Kidney capillary endothelial cell (primary cell): ENCODE results near the gene PSMB2.

Experiments
- DNase-seq: peaks from one replicate; pipeline ENCODE4 v3.0.0-alpha.2; 2018; ENCODE audit warnings: low spot score

PSMB2 gene

DNA sequence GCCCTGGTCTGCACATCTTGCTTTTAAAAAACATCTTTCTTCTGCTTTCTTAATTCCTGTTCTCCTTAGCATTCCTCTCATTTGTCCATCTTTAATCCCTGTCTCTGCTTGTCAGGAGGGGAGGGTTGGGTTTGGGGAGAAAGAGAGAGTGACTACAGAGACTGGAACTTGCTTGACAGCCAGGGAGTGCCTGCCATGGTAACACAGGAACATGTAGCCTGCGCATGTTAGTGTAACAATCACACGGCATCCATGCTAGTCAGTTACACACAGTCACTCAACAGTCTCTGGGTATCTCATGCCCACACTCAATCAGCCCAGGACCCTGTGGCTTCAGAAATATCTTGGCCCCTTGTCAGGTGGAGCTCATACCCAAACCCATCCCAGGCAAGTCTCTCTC lies 69.0 kb downstream of the PSMB2 start:
- no peak for DNase-seq

GRCh38 chr1:35571263-35571662 lies 70.1 kb downstream of the PSMB2 start:
- DNase-seq = no peak

- DNase-seq = no peak
Measured at GRCh38 chr1:35570589-35571137, 70.7 kb downstream of the PSMB2 start.

DNA sequence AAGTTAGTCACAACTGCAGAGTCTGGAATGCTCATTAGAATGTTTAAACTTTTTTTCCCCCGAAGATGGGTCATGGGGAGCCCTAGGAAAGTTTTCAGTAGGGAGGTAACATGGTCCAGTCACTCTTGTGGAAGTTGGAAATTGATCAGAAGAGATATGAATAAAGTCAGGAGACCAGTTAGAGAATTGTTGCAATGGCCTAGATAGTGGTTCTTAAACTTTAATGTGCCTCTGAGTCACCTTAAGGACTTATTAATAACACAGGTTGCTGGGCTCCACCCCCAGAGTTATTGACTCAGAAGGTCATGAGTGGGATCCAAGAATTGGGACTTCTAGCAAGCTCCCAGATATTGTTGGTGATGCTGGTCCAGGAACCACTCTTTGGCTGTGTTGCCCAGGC lies 71.4 kb downstream of the PSMB2 start:
- no peak for DNase-seq

DNA sequence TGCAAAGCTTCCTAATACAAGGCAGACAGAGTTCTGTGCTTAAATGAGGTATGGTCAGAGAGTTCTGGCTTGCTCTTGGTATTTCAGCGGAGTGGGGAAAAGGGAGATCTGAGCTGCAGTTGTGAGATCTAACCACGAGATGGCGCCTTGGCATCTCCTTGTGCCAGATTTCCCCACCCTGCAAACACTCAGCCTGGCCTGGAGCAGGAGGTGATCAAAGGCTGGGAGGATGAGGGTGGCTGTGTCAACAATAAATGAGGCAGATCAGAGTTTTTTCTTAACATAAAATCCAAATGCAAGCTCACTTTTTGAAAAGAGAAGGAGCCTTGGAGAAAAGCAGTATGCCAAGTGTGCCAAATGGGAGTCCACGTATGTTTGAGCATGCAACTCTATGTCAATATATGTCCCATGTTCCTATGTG lies 72.3 kb downstream of the PSMB2 start:
- DNase-seq = peak; percentile 80

DNA sequence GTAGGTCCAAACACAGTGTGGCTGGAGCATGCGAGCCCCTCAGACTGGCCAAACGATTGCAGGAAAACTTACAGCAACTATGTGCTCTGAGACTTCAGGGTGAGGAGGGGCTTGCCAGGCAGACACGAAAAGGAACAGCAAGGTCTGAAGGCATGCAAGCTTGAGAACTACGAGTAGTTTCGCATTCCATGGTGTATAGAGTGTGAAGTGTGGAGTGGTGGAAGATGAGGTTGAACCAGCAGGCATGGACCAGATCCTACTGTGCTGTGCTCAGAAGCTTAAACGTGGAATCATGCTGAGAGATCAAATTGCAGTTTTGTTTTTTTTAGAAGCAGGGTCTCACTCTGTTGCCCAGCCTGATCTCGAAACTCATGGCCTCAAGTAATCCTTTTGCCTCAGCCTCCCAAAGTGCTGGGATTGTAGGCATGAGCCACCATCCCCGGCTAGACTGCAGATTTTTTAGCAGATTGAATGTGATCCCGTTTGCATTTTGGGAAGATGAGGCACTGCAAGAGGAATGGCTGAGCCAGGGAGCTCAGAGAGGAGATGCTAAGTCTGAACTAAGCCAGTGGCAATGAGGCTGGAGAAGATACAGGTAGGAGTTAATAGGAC lies 73.3 kb downstream of the PSMB2 start:
- DNase-seq = no peak

DNA sequence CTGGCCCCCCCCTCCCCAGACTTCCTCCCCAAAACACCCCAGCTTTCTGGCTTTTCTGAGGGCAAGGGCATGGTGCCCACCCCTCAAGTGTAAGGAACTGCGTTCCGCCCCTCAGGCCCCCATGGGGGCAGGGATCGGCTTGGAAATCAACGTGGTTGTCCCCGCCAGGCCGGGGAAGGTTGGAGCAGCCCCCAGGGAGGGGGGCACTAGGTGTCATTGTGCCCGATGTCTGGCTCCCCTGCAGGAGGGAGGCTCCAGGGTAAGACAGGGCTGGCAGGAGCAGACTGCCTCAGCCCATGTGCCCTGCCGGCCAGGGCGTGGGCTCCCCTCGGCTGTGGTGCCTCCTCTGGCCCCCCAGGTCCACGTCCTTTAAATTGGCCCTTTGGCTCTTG lies 75.6 kb downstream of the PSMB2 start:
- no peak for DNase-seq

- no peak for DNase-seq
Measured at GRCh38 chr1:35564884-35565741, 76.2 kb downstream of the PSMB2 start.

DNA sequence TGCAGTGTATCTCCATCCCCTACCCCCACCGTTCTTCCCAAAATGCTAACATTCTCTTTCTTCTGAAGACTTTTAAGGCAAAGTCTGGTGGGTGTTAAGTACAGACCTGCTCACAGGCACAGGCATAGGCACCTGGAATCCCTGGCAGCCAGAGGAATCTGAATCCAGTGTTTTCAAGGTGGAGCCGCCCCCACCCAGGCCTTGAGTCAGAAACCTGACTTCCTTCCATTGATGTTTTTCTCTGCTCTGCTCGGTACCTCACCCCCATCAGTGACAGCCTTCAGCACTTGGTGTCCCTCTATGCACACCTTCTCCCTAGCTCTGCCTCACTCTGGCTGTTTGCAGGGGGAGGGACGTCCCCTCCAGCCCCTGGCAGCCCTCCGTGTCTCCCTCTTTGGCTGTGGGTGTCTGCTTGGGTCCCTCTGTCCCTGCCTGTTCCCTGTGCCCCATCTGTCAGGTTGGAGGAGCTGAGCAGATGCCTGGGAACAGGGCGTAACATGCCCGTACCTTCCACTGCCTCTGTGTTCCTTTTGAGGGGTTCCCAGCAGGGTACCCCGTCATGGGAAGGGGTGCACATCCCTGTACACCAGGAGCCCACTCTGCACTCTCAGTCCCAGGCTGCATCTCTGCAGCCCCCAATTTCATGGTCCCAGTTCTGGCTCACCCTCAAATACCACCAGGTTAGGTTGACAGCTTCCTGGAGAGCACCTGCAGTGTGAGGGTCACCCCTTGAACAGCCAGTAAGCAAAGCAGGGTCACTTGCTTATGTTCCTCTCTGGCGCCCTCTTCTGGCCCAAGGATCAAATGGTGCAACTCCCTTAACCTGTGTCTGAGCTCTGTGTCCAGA lies 77.1 kb downstream of the PSMB2 start:
- peak; percentile 68 for DNase-seq

DNA sequence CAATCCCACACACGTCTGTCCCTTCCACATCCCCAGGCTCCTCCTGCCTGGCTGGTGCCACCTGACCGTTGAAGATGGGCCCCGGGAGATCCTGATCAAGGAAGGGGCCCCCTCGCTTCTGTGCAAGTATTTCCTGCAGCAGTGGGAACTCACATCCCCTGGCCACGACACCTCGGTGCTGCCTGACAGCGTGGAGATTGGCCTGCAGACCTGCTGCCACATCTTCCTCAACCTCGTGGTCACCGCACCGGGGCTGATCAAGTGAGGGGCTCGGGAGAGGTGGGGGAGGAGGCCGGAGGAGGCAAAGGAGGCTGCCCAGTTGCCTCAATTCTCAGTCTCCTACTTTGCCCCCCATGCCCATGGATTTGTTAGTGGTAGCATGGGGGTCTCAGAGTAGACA lies 78.2 kb downstream of the PSMB2 start:
- no peak for DNase-seq

GRCh38 chr1:35561972-35562680 lies 79.2 kb downstream of the PSMB2 start:
- no peak for DNase-seq

- no peak for DNase-seq
Measured at GRCh38 chr1:35561297-35561971, 79.9 kb downstream of the PSMB2 start.

DNA sequence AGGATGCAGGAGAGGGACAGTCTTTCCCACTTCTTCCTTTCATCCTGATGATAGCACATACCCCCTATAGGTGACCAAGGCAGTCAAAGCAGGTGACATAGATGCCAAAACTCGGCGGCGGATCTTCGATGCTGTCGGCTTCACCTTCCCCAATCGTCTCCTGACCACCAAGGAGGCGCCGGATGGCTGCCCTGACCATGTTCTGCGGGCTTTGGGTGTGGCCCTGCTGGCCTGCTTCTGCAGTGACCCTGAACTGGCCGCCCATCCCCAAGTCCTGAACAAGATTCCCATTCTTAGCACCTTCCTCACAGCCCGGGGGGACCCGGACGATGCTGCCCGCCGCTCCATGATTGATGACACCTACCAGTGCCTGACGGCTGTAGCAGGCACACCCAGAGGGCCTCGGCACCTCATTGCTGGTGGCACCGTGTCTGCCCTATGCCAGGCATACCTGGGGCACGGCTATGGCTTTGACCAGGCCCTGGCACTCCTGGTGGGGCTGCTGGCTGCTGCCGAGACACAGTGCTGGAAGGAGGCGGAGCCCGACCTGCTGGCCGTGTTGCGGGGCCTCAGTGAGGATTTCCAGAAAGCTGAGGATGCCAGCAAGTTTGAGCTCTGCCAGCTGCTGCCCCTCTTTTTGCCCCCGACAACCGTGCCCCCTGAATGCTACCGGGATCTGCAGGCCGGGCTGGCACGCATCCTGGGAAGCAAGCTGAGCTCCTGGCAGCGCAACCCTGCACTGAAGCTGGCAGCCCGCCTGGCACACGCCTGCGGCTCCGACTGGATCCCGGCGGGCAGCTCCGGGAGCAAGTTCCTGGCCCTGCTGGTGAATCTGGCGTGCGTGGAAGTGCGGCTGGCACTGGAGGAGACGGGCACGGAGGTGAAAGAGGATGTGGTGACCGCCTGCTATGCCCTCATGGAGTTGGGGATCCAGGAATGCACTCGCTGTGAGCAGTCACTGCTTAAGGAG lies 80.8 kb downstream of the PSMB2 start:
- no peak for DNase-seq

GRCh38 chr1:35559317-35559944 lies 81.9 kb downstream of the PSMB2 start:
- DNase-seq = no peak

DNA sequence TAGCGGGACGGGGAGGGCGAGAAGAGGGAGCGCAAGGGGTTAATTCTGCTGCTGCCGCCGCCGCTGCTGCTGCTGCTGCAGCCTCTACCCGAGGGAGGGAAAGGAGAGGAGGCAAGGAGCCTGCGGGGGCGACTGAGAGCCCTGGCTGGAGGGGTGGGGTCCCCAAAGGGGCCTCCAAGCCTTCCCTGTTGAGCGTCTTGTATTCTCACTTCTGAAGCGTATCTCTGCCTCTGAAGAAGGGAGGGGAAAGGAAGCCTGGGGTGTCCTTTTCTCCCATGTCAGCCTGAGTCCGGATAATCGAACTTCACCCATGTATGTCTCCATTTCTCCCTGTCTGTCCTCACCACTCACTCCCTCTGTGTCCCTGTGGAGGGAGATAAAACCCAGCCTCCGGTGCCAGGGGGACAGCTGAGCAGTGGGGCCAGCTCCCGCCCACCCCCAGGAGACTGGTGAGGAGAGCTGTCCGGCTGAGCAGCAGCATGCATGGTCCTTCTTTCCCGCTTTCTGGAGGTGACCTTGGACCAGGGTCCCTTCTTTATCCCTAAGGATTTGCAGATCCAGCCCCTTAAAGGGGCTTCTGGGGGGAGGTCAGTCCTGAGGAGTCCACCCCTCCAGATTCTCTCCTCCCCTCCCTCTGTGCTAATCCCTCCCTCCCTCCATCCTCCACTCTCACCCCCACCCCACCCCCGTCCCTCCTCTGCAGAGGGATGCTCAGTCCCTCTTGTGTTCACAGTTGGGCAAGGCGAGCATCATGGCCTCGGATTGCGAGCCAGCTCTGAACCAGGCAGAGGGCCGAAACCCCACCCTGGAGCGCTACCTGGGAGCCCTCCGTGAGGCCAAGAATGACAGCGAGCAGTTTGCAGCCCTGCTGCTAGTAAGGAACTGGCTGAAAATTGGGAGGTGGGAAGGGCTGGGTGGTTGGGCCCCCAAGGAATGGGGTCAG lies 82.7 kb downstream of the PSMB2 start:
- DNase-seq = no peak

DNA sequence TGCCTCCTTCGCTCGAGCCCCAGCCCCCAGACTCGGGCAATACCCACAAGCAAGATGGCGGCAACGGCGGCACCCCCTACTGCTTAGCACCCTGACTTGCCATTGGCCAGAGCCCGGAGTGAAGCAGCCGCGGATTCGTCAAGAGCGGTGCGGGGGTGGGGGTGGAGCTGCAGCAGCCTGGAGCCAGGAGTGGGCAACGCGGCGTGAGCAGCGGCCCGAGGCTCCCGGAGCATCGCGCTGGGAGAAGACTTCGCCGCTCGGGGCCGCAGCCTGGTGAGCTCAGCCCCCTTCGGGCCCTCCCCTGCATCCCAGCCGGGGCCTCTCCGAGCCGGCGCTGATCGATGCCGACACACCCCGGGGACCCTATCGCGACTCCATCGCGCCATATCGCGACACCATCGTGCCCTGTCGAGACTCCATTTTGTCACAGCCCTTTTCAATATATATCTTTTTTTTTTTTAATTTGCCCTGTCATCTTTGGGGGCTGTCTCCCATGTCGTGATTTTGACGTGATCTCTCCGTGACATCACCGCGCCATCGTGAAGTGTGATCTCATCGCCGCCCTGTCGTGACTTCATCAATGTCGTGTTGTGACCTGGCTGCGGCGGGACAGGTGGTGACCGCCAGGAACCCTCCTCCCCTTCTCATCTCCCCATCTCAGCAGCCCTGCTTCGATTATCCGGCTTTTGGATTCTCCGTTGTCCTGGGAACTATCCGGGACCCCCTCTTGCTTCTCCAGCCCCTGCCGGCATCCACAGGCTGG lies 83.5 kb downstream of the PSMB2 start, which contains the start of gene NCDN:
NCDN (plus strand) TSS at position 189 of the 763 bp plus-strand sequence; CDS start at position 581, 392 bp downstream.
- DNase-seq = peak; percentile 91

- peak; percentile 74 for DNase-seq
Measured at GRCh38 chr1:35557118-35557610, 84.2 kb downstream of the PSMB2 start, which contains the start of gene KIAA0319L. Gene KIAA0319L, minus strand, starts transcription at chr1:35557403. Its CDS starts 2,912 bp downstream, at chr1:35554491.
